Measurements from ENCODE around the gene HK1.

- TF ChIP-seq, protein P1, sequence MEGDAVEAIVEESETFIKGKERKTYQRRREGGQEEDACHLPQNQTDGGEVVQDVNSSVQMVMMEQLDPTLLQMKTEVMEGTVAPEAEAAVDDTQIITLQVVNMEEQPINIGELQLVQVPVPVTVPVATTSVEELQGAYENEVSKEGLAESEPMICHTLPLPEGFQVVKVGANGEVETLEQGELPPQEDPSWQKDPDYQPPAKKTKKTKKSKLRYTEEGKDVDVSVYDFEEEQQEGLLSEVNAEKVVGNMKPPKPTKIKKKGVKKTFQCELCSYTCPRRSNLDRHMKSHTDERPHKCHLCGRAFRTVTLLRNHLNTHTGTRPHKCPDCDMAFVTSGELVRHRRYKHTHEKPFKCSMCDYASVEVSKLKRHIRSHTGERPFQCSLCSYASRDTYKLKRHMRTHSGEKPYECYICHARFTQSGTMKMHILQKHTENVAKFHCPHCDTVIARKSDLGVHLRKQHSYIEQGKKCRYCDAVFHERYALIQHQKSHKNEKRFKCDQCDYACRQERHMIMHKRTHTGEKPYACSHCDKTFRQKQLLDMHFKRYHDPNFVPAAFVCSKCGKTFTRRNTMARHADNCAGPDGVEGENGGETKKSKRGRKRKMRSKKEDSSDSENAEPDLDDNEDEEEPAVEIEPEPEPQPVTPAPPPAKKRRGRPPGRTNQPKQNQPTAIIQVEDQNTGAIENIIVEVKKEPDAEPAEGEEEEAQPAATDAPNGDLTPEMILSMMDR (conservative IDR thresholded peaks at IDR 0.05), result no peak
- no peak for TF ChIP-seq EZH2 (IDR thresholded peaks at IDR 0.05; ENCODE audit: low read depth)
Observed at GRCh38 chr10:69262292-69262751, 16.0 kb upstream of the HK1 start.
